HG03060 (cell line): Measurements from ENCODE around the gene SLC17A4.

Source experiments
- ATAC-seq: cut with Tn5 transposase; IDR thresholded peaks from one replicate; pipeline ENCODE4 v1.9.1; 2021; ENCODE audit warnings: low read depth, moderate number of reproducible peaks; ENCODE audit not compliant: unreplicated experiment

SLC17A4 gene

DNA sequence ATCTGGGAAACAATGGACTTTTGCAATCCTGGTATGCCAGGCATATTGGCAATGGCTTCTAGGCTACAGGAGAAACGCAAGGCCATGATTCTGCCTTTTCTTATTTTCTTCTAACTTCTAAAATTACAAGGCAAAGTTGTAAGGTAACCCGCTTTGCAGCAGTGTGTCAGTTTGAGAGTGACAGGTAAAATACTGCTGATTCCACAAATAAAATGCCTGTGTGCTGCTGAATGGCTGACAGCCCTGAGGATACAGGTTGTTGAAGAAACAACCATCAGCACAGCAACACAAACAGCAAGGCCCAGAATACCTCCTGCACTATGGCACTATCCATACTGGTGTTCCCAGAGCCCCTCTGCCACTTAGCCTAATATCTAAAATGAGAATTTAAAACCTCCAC is 40.2 kb downstream of the SLC17A4 start:
- ATAC-seq: no peak

DNA sequence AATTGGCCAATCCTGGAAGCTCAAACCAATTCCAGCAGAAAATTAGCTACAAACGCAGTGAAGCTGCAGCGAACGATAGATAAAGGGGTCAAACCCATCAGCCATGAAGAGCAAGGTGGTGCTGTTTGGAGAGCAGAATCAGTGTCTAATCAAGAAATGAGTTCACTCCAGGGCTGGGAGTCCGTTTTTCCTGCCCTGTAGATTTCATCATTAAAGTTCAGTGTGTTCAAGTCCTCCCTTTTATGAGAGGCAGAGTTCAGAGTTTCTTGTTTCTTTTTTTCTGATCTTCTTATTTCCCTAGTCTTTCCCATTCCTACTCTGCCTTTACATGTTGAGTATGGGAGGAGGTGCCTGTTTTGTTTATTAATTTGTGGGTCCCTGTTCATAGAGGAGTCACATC is 46.9 kb downstream of the SLC17A4 start:
- ATAC-seq: no peak

- no peak for ATAC-seq
Observed at GRCh38 chr6:25804804-25805203, 50.3 kb downstream of the SLC17A4 start.

GRCh38 chr6:25815194-25815593 is 60.7 kb downstream of the SLC17A4 start:
- ATAC-seq: no peak

GRCh38 chr6:25816252-25816651 is 61.7 kb downstream of the SLC17A4 start:
- ATAC-seq: no peak

DNA sequence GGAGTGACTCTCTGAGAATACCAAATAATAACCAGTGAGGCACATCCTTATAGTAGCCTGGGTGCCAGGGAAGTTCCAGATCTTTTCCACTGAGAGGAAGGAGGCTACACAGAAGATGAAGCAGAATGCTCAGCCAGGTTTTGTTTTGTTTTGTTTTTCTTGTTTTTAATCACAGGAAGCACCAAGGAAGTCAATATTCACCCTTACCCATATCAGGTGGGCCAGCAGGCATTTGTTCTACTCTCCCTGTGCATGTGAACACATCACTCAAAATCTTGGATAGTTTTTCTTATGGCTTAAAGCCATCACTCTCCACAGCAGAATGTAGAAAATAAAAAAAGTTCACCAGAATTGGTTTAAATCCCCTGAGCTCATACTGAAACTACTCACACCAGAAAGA is 66.8 kb downstream of the SLC17A4 start:
- ATAC-seq: no peak

GRCh38 chr6:25829375-25829774 is 74.8 kb downstream of the SLC17A4 start:
- no peak for ATAC-seq

DNA sequence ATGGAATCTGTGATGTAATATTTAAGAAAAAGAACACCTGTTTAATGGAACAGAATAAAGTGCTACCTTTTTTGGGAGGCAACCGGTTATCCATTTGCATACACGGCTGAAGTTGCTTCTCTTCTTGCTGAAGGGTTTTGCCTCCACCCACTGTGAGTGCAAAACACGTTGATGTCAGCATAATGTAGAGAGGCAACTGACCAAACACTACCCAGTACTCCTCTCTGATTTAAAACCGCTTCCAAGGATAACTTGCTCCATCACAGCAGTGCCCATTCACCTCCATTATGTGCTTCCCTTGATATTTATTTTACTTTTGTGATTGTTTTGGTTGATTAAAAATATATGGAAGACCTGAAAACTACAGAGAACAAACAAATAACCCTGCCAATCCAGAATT is 75.9 kb downstream of the SLC17A4 start:
- no peak for ATAC-seq
